ENCODE data around the gene GPD2. TPM values are rescaled to one million over a fixed set of nuclear protein-coding genes. Genes with fewer than 3 reads are reported as not detected.
A peak's percentile ranks its signal among the peaks of the same experiment; 100 is the strongest.

Gene GPD2
- total RNA-seq, 2 donors from 2014 or later: 26.6 to 95.3 TPM

- intact Hi-C loops (cut with DNase I): no loop called here
- Histone ChIP-seq H3K27ac (no peak overlapping the region), H3K36me3 (no peaks in the 10 kb centered on the region), H3K4me3 (no peak overlapping the region), H3K4me1 (replicated peaks) (no peaks in the 10 kb centered on the region), H3K27me3 (replicated peaks; ENCODE audit: insufficient read depth) (no peaks in the 10 kb centered on the region), H3K9me3 (no peaks in the 10 kb centered on the region)
- TF ChIP-seq POLR2AphosphoS5 (IDR thresholded peaks at IDR 0.05) (no peak), POLR2A (IDR thresholded peaks at IDR 0.05) (no peak), CTCF (IDR thresholded peaks at IDR 0.05) (no peak)
- no peak for DNase-seq (ENCODE audit: low spot score)
- 94% methylated on average over 5 of the region's 5 CpGs for WGBS
Measured at GRCh38 chr2:156480376-156480775, 44.2 kb downstream of the GPD2 start.

- intact Hi-C loops (cut with DNase I): no loop called here
- Histone ChIP-seq H3K9me3 (no peaks in the 10 kb centered on the region), H3K36me3 (no peaks in the 10 kb centered on the region), H3K27ac (peak overlapping the region in 1 of 2 donors; percentile 81), H3K27me3 (replicated peaks; ENCODE audit: insufficient read depth) (no peaks in the 10 kb centered on the region), H3K4me3 (no peak overlapping the region), H3K4me1 (replicated peaks) (no peaks in the 10 kb centered on the region)
- no peak for DNase-seq (ENCODE audit: low spot score)
- TF ChIP-seq POLR2A (IDR thresholded peaks at IDR 0.05): no peak
- no peak for TF ChIP-seq CTCF (IDR thresholded peaks at IDR 0.05)
- TF ChIP-seq POLR2AphosphoS5 (IDR thresholded peaks at IDR 0.05): no peak
Measured at GRCh38 chr2:156481312-156481711, 45.1 kb downstream of the GPD2 start.

GRCh38 chr2:156483741-156484173, 47.6 kb downstream of the GPD2 start:
- TF ChIP-seq POLR2A (IDR thresholded peaks at IDR 0.05) (no peak), CTCF (IDR thresholded peaks at IDR 0.05) (no peak), POLR2AphosphoS5 (IDR thresholded peaks at IDR 0.05) (peak; percentile 69)
- Histone ChIP-seq H3K4me1 (replicated peaks) (no peaks in the 10 kb centered on the region), H3K36me3 (no peaks in the 10 kb centered on the region), H3K9me3 (no peaks in the 10 kb centered on the region), H3K27ac (peak overlapping the region; percentile 72 to 81), H3K4me3 (peak overlapping the region in 1 of 2 donors; percentile 20), H3K27me3 (replicated peaks; ENCODE audit: insufficient read depth) (no peaks in the 10 kb centered on the region)
- intact Hi-C loops (cut with DNase I): no loop called here
- WGBS: 24% methylated on average over 3 of the region's 3 CpGs
- peak; percentile 26 for DNase-seq (ENCODE audit: low spot score)

- H3K9me3 ChIP-seq: no peaks in the 10 kb centered on the region
- no peak overlapping the region for H3K4me3 ChIP-seq
- H3K4me1 ChIP-seq (replicated peaks): no peaks in the 10 kb centered on the region
- intact Hi-C loops (cut with DNase I): no loop called here
- H3K27ac ChIP-seq: no peak overlapping the region
- 83% methylated on average over 4 of the region's 4 CpGs for WGBS
- TF ChIP-seq CTCF (IDR thresholded peaks at IDR 0.05) (no peak), POLR2AphosphoS5 (IDR thresholded peaks at IDR 0.05) (no peak), POLR2A (IDR thresholded peaks at IDR 0.05) (no peak)
- no peaks in the 10 kb centered on the region for H3K36me3 ChIP-seq
- DNase-seq (ENCODE audit: low spot score): no peak
- H3K27me3 ChIP-seq (replicated peaks; ENCODE audit: insufficient read depth): no peaks in the 10 kb centered on the region
Measured at GRCh38 chr2:156486147-156486546, 50.0 kb downstream of the GPD2 start.

- no peak overlapping the region for H3K27ac ChIP-seq
- H3K4me1 ChIP-seq (replicated peaks): no peaks in the 10 kb centered on the region
- no peaks in the 10 kb centered on the region for H3K36me3 ChIP-seq
- no peaks in the 10 kb centered on the region for H3K9me3 ChIP-seq
- 91% methylated on average over 2 of the region's 2 CpGs for WGBS
- TF ChIP-seq POLR2A (IDR thresholded peaks at IDR 0.05) (no peak), POLR2AphosphoS5 (IDR thresholded peaks at IDR 0.05) (no peak), CTCF (IDR thresholded peaks at IDR 0.05) (no peak)
- H3K4me3 ChIP-seq: no peak overlapping the region
- no peak for DNase-seq (ENCODE audit: low spot score)
- intact Hi-C loops (cut with DNase I): no loop called here
- no peaks in the 10 kb centered on the region for H3K27me3 ChIP-seq (replicated peaks; ENCODE audit: insufficient read depth)
Measured at GRCh38 chr2:156486614-156487013, 50.4 kb downstream of the GPD2 start.

Measured in prostate gland (tissue), 2 donors.